ENCODE measurements around the gene FNDC10.
A peak's percentile ranks its signal among the peaks of the same experiment; 100 is the strongest.
"Not testable (repeated sequence)": the region's sequence is repeated elsewhere in the genome, so short reads cannot be mapped to it uniquely, and the experiment has no call there.

FNDC10 gene

GRCh38 chr1:1599030-1599934, 653 bp downstream of the FNDC10 start:
- DNase-seq (ENCODE audit: low read depth in 2 of 2): no peak

GRCh38 chr1:1598720-1599029, 1.3 kb downstream of the FNDC10 start:
- DNase-seq (ENCODE audit: low read depth in 2 of 2): no peak

- DNase-seq (ENCODE audit: low read depth in 2 of 2): no peak
Observed at GRCh38 chr1:1598051-1598719, 1.8 kb downstream of the FNDC10 start.

GRCh38 chr1:1597275-1597930, 2.5 kb downstream of the FNDC10 start:
- no peak for DNase-seq (ENCODE audit: low read depth in 2 of 2)

- no peak for DNase-seq (ENCODE audit: low read depth in 2 of 2)
Observed at GRCh38 chr1:1596493-1597274, 3.3 kb downstream of the FNDC10 start.

- DNase-seq (ENCODE audit: low read depth in 2 of 2): not testable (repeated sequence)
Observed at GRCh38 chr1:1595341-1595740, 4.6 kb downstream of the FNDC10 start.

GRCh38 chr1:1594602-1595260, 5.2 kb downstream of the FNDC10 start:
- DNase-seq (ENCODE audit: low read depth in 2 of 2): no peak

- no peak for DNase-seq (ENCODE audit: low read depth in 2 of 2)
Observed at GRCh38 chr1:1593834-1594601, 5.9 kb downstream of the FNDC10 start.

- DNase-seq (ENCODE audit: low read depth in 2 of 2): no peak
Observed at GRCh38 chr1:1591452-1591851, 8.5 kb downstream of the FNDC10 start.

- no peak for DNase-seq (ENCODE audit: low read depth in 2 of 2)
Observed at GRCh38 chr1:1583347-1584010, 16.5 kb downstream of the FNDC10 start.

- no peak for DNase-seq (ENCODE audit: low read depth in 2 of 2)
Observed at GRCh38 chr1:1582585-1583346, 17.2 kb downstream of the FNDC10 start.

- no peak for DNase-seq (ENCODE audit: low read depth in 2 of 2)
Observed at GRCh38 chr1:1578371-1578940, 21.5 kb downstream of the FNDC10 start.

- no peak for DNase-seq (ENCODE audit: low read depth in 2 of 2)
Observed at GRCh38 chr1:1577367-1578011, 22.4 kb downstream of the FNDC10 start.

- peak; percentile 82 to 86 for DNase-seq (ENCODE audit: low read depth in 2 of 2)
Observed at GRCh38 chr1:1574721-1575537, 25.0 kb downstream of the FNDC10 start, which contains the start of gene SSU72. Gene SSU72, minus strand, starts transcription at chr1:1574863. Its CDS starts 306 bp downstream, at chr1:1574557.

GRCh38 chr1:1573843-1574720, 25.9 kb downstream of the FNDC10 start:
- DNase-seq (ENCODE audit: low read depth in 2 of 2): peak in 1 of 2 experiments; percentile 55

GRCh38 chr1:1569341-1569740, 30.6 kb downstream of the FNDC10 start:
- no peak for DNase-seq (ENCODE audit: low read depth in 2 of 2)
